Cardiac muscle cell (in vitro differentiated cells and primary cell): Measurements from ENCODE around the gene ANKS1A. TPM values are rescaled to one million over a fixed set of nuclear protein-coding genes. Genes with fewer than 3 reads are reported as not detected.

ENCODE experiments used
- DNase-seq, 2 donors: peaks; one replicate each; pipeline versions ENCODE4 v3.0.0 to v3.0.0-alpha.2; 2010 to 2017; ENCODE audit warnings: low read depth in 1 of 2, low spot score in 1 of 2
- H3K27ac ChIP-seq: fragments of 200-600 bp; sonication (generic); 2 replicates; pipeline ENCODE4 v1.5.1; 2016
- H3K27me3 ChIP-seq: fragments of 200-600 bp; sonication (generic); 2 replicates; pipeline ENCODE4 v1.6.0; 2016; ENCODE audit warnings: control low read depth
- H3K36me3 ChIP-seq: fragments of 200-600 bp; sonication (generic); 2 replicates; pipeline ENCODE4 v1.5.1; 2016; ENCODE audit warnings: control low read depth
- H3K4me1 ChIP-seq: fragments of 200-600 bp; sonication (generic); 2 replicates; pipeline ENCODE4 v1.8.1; 2017; ENCODE audit warnings: low read depth, mild to moderate bottlenecking, mixed run types
- H3K4me3 ChIP-seq: fragments of 200-600 bp; sonication (generic); 2 replicates; pipeline ENCODE4 v1.5.1; 2016; ENCODE audit warnings: mild to moderate bottlenecking
- H3K9me3 ChIP-seq: fragments of 200-600 bp; sonication (generic); 2 replicates; pipeline ENCODE4 v1.5.1; 2017; ENCODE audit warnings: low read depth, mild to moderate bottlenecking, control low read depth
- polyA plus RNA-seq: library from polyadenylated mRNA; unstranded; fragments of >200 nt; fragmentation: Nextera tagmentation; extraction: Ambion mirVana; gene quantifications from 2 replicates; pipeline ENCODE4 v1.2.1, GENCODE V29; 2016
- total RNA-seq: library from RNA; depleted of rRNA; stranded (reverse); fragments of >200 nt; gene quantifications from 2 replicates; pipeline ENCODE4 v1.2.3, GENCODE V29; 2016
- TF ChIP-seq, protein P1 (sequence below): IDR thresholded peaks from 2 replicates; pipeline ENCODE4 v1.5.1; 2012; ENCODE audit warnings: low read depth, mild to moderate bottlenecking, low read length

Gene ANKS1A
- total and polyA plus RNA-seq, 2 experiments from 2014 or later = 11.3 to 27.2 TPM

DNA sequence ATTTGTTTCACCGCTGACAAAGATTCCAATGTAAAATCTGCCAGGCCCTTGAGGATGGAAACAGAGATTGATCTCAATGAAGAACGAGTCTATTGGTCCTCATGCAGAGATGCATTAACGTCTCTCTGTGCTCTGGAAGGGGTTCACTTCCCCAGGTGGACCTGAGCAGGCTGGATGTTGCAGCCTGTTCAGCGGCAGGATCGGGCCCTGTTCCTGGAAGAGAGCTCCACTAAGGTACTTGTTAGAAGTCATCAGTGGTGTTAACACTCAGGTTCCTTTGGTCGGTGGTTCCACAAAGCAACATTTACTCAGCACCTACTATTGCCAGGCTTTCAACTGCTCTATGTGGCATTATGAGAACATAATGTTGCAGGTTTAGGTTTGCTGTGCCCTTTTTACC, 144.6 kb downstream of the ANKS1A start:
- Histone ChIP-seq H3K4me1 (peaks cover 15% of the 10 kb centered on the region), H3K9me3 (no peaks in the 10 kb centered on the region), H3K27ac (no peak overlapping the region), H3K36me3 (no peaks in the 10 kb centered on the region), H3K27me3 (no peaks in the 10 kb centered on the region), H3K4me3 (no peak overlapping the region)
- TF ChIP-seq, protein P1, sequence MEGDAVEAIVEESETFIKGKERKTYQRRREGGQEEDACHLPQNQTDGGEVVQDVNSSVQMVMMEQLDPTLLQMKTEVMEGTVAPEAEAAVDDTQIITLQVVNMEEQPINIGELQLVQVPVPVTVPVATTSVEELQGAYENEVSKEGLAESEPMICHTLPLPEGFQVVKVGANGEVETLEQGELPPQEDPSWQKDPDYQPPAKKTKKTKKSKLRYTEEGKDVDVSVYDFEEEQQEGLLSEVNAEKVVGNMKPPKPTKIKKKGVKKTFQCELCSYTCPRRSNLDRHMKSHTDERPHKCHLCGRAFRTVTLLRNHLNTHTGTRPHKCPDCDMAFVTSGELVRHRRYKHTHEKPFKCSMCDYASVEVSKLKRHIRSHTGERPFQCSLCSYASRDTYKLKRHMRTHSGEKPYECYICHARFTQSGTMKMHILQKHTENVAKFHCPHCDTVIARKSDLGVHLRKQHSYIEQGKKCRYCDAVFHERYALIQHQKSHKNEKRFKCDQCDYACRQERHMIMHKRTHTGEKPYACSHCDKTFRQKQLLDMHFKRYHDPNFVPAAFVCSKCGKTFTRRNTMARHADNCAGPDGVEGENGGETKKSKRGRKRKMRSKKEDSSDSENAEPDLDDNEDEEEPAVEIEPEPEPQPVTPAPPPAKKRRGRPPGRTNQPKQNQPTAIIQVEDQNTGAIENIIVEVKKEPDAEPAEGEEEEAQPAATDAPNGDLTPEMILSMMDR = no peak
- DNase-seq = no peak

DNA sequence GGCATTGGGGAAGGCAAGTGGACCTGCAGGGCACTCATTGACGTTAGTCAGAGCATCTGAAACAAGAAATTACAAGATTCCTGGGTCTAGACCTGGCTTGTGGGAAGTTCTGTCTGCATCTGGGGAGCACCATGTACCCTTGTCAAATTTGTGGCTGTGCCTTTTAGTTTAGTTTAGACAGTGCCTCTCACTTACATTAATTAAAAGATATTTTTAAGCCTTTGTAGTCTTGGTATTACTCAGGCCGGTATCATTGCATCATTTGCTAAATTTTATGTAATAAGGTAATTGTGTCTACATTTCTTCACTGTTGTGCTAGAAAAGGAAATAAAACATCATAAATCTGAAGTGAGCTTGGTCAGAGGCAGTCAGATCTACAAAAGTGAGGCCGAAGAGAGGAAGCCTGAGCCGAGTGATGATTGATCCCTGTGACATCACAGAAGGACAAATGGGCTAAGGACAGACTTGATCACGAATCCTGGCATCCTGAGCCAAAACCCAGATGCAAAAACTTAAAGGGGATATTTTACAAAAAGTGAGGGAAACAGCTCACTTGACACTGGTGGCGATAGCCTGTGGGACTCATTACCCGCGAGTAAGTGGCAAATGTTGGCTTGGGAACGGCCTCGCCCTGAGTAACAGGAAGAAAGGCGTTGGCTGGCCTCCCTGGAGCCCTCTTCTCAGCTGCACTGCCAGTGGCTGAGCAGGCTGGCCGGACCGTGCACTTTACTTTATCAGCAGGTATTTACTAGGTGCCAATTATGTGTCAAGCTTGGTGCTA, 145.5 kb downstream of the ANKS1A start:
- no peaks in the 10 kb centered on the region for H3K36me3 ChIP-seq
- no peaks in the 10 kb centered on the region for H3K9me3 ChIP-seq
- no peak overlapping the region for H3K4me3 ChIP-seq
- peaks cover 15% of the 10 kb centered on the region for H3K4me1 ChIP-seq
- DNase-seq = no peak
- H3K27ac ChIP-seq = no peak overlapping the region
- H3K27me3 ChIP-seq = no peaks in the 10 kb centered on the region
- TF ChIP-seq, protein P1 = no peak

DNA sequence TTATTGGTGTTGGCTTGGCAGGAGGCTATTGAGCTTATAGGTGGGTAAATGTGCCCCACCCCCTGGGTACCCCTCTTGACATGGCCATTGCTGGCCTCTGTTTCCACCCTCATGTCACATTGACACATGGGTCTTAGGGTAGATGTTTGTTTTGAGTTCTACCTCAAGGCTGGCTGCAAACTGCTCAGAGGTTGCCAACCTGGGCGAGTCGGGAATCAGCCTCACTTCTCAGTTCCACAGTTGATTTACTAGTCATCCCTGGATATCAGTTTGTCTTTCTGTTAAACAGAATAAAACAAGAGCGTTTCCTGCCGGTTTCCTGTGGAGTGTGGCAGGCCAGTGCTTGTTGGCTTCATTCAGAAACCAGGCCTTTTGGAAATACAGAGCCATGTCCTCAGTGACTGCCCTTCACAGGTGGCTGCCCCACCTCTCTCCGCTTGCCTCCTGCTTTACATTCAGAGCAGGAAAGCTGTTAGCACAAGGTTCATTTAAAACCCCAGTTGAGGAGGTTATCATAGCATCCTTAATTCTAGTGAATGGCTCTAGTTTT, 146.5 kb downstream of the ANKS1A start:
- no peaks in the 10 kb centered on the region for H3K36me3 ChIP-seq
- no peaks in the 10 kb centered on the region for H3K9me3 ChIP-seq
- no peak overlapping the region for H3K27ac ChIP-seq
- no peak overlapping the region for H3K4me3 ChIP-seq
- TF ChIP-seq, protein P1 = no peak
- no peaks in the 10 kb centered on the region for H3K27me3 ChIP-seq
- peaks cover 15% of the 10 kb centered on the region for H3K4me1 ChIP-seq
- DNase-seq = no peak

DNA sequence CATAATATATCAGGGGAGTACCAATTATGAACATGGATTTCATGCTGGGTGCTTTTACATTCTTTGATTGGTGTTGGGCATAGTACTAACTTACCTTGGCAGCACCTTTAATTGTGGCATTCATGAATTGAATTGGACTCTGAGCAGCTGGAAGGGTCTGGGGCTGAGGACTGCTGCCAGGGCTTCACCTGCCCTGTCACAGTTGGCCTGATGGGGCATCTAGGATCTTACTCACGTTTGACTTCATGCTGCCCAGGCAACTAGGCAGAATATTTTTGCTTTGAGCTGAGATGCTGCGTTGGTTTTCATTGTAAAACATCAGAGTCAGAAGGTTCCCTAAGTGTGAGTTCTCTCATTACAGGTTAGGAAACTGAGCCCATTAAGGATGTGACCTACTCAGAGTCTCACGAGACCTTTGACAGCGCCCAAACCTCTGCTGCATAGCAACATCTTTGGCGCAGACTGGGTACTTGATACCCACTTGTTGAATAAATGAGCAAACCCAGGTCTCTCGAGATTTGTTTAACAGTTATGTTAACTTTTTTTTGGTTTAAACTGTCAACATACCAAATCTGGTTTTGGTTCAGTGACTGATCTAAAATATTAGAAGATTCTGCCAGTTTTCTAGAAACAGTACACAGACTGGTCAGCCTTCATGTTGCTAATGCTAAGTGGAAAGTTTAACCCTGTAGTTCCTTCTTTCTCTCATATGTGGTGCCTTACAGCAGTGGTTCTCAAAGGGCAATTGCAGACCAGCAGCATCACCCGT, 147.2 kb downstream of the ANKS1A start:
- no peak overlapping the region for H3K27ac ChIP-seq

More for the DNA sequence above, 147.2 kb downstream of the ANKS1A start:
- no peak overlapping the region for H3K4me3 ChIP-seq
- H3K9me3 ChIP-seq = no peaks in the 10 kb centered on the region
- H3K36me3 ChIP-seq = no peaks in the 10 kb centered on the region
- no peak for DNase-seq
- TF ChIP-seq, protein P1 = no peak
- H3K4me1 ChIP-seq = peaks cover 15% of the 10 kb centered on the region
- no peaks in the 10 kb centered on the region for H3K27me3 ChIP-seq
